Left forelimb (tissue), 1 donor: Measurements from ENCODE around the gene PTGIS.

Experiments
- DNase-seq: peaks from one replicate; pipeline ENCODE4 v3.0.0-alpha.2; 2018; ENCODE audit warnings: low spot score

Gene PTGIS

GRCh38 chr20:49529470-49529869 is 38.5 kb downstream of the PTGIS start:
- no peak for DNase-seq

- DNase-seq: no peak
These were observed 41.4 kb downstream of the PTGIS start for GRCh38 chr20:49526568-49526967.

GRCh38 chr20:49526056-49526455 is 41.9 kb downstream of the PTGIS start:
- no peak for DNase-seq

GRCh38 chr20:49523767-49524360 is 44.1 kb downstream of the PTGIS start:
- DNase-seq: no peak

GRCh38 chr20:49521356-49521755 is 46.6 kb downstream of the PTGIS start:
- DNase-seq: no peak

GRCh38 chr20:49519777-49520359 is 48.1 kb downstream of the PTGIS start:
- no peak for DNase-seq

- no peak for DNase-seq
These were observed 48.7 kb downstream of the PTGIS start for GRCh38 chr20:49519212-49519712.

GRCh38 chr20:49518576-49518975 is 49.4 kb downstream of the PTGIS start:
- DNase-seq: no peak

GRCh38 chr20:49517805-49518100 is 50.2 kb downstream of the PTGIS start:
- no peak for DNase-seq

GRCh38 chr20:49516916-49517804 is 50.8 kb downstream of the PTGIS start:
- DNase-seq: no peak

- no peak for DNase-seq
These were observed 52.4 kb downstream of the PTGIS start for GRCh38 chr20:49515586-49515985.

GRCh38 chr20:49513517-49513916 is 54.4 kb downstream of the PTGIS start:
- no peak for DNase-seq

- no peak for DNase-seq
These were observed 54.9 kb downstream of the PTGIS start for GRCh38 chr20:49513009-49513408.

- no peak for DNase-seq
These were observed 56.0 kb downstream of the PTGIS start for GRCh38 chr20:49511788-49512525.

GRCh38 chr20:49510562-49511122 is 57.3 kb downstream of the PTGIS start:
- DNase-seq: no peak

- no peak for DNase-seq
These were observed 59.3 kb downstream of the PTGIS start for GRCh38 chr20:49508435-49509199.

GRCh38 chr20:49507741-49508434 is 60.0 kb downstream of the PTGIS start:
- DNase-seq: no peak

GRCh38 chr20:49505518-49505917 is 62.4 kb downstream of the PTGIS start:
- no peak for DNase-seq

GRCh38 chr20:49503176-49503575 is 64.8 kb downstream of the PTGIS start:
- DNase-seq: no peak

- no peak for DNase-seq
These were observed 66.0 kb downstream of the PTGIS start for GRCh38 chr20:49501917-49502316.

- DNase-seq: no peak
These were observed 70.6 kb downstream of the PTGIS start for GRCh38 chr20:49497398-49497669.
